GM13976 (cell line): ENCODE data around the gene NUP62CL.

ENCODE experiments used
- DNase-seq: peaks from one replicate; pipeline ENCODE4 v3.0.0; 2012; ENCODE audit warnings: low spot score
- in situ Hi-C: fragments of 300-500 bp; cut with MboI; formaldehyde crosslinking; loops from one replicate; pipeline ENCODE4 v1.12.0; 2022; ENCODE audit warnings: low sequenced_read_pairs, mixed read lengths, inconsistent platforms; ENCODE audit not compliant: unreplicated experiment
- TF ChIP-seq, protein P1 (sequence below): IDR thresholded peaks from 2 replicates; pipeline ENCODE4 v1.5.1; 2012; ENCODE audit warnings: borderline replicate concordance, mild to moderate bottlenecking; ENCODE audit not compliant: insufficient read depth; ENCODE audit errors: extremely low read depth, missing control alignments, control extremely low read depth

NUP62CL gene

DNA sequence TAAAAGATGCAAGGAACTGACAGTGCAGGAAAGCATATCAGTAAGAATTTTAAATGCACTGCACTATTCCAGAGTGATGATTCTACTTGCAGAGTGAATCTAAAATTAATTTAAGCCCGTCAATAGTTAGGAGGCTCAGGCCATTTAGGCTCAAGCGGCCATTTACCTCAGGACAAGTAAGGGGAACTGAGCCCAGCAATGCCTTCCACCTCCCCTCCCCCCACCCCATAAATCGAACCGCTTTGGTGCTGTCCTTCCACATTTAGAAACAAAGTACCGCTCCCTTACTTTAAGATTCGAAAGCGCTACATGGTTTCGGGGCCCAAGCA, 88.3 kb downstream of the NUP62CL start:
- TF ChIP-seq, protein P1, sequence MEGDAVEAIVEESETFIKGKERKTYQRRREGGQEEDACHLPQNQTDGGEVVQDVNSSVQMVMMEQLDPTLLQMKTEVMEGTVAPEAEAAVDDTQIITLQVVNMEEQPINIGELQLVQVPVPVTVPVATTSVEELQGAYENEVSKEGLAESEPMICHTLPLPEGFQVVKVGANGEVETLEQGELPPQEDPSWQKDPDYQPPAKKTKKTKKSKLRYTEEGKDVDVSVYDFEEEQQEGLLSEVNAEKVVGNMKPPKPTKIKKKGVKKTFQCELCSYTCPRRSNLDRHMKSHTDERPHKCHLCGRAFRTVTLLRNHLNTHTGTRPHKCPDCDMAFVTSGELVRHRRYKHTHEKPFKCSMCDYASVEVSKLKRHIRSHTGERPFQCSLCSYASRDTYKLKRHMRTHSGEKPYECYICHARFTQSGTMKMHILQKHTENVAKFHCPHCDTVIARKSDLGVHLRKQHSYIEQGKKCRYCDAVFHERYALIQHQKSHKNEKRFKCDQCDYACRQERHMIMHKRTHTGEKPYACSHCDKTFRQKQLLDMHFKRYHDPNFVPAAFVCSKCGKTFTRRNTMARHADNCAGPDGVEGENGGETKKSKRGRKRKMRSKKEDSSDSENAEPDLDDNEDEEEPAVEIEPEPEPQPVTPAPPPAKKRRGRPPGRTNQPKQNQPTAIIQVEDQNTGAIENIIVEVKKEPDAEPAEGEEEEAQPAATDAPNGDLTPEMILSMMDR = no peak
- DNase-seq = no peak
- in situ Hi-C loops = no loop called here

DNA sequence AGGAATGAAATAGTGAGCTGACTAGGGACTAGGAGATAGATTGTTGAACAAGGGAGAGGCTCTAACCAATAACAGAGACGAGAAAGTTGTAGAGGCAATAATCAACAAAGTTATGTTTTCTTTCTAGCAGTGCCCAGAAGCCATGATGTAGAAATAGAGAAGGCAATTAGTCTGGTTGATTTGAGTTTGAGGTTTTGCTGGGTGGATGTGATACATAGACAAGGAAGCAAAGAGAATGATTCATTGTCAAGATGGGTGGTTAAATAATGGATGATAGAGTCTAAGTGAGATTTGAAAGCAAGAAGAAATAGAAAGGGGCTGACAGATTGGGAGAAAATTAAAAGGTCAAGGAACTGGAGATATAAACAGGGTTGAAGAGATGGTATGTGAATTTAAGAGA, 98.8 kb downstream of the NUP62CL start:
- in situ Hi-C loops = no loop called here
- DNase-seq = no peak
- TF ChIP-seq, protein P1 = no peak

DNA sequence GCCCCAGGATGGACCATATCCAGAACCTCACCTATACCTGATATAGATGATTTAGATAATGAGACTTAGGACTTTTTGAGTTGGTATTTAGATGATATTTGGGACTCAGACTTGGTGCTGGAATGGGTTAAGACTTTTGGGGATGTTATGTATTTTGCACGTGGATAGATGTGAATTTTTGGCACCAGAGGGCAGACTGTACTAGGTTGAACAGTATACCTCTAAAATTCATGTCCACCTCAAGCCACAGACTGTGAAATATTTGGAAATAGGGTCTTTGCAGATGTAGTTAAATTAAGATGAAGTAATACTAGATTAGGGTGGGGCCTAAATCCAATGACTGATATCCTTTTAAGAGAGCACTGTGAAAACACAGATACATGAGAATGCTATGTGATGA, 103.3 kb downstream of the NUP62CL start:
- DNase-seq = no peak
- TF ChIP-seq, protein P1 = no peak

DNA sequence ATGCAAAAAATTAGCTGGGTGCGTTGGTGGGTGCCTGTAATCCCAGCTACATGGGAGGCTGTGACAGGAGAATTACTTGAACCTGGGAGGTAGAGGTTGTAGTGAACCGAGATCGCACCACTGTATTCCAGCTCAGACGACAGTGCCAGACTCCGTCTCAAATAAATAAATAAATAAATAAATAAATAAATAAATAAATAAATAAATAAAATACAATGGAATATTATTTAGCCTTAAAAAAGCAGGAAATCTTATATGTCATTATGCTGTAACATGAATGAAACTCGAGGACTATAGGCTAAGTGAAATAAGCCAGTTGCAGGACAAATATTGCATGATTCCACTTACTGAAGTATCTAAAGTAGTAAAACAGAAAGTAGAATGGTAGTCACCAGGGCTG, 130.1 kb downstream of the NUP62CL start:
- in situ Hi-C loops = no loop called here
- TF ChIP-seq, protein P1 = no peak
- DNase-seq = no peak

More for the DNA sequence above, 103.3 kb downstream of the NUP62CL start:
- in situ Hi-C loops = no loop called here
